Endodermal cell (in vitro differentiated cells): ENCODE data around the gene CRTC1. TPM values are rescaled to one million over a fixed set of nuclear protein-coding genes. Genes with fewer than 3 reads are reported as not detected.

ENCODE experiments used
- DNase-seq: peaks from one replicate; pipeline ENCODE4 v3.0.0-alpha.2; 2017
- H3K27ac ChIP-seq: 2 replicates; pipeline ENCODE4 v1.5.1; 2013; ENCODE audit warnings: mild to moderate bottlenecking, low read depth, low read length, moderate library complexity
- H3K27me3 ChIP-seq: 2 replicates; pipeline ENCODE4 v1.6.1; 2013; ENCODE audit warnings: mild to moderate bottlenecking, low read length, moderate library complexity; ENCODE audit not compliant: insufficient read depth, control insufficient read depth, poor library complexity, severe bottlenecking
- H3K36me3 ChIP-seq: 2 replicates; pipeline ENCODE4 v1.7.0; 2013; ENCODE audit warnings: mild to moderate bottlenecking, low read length, moderate library complexity; ENCODE audit not compliant: control insufficient read depth, insufficient read depth
- H3K4me1 ChIP-seq: one replicate; pipeline ENCODE4 v1.7.0; 2013; ENCODE audit warnings: low read length; ENCODE audit not compliant: control insufficient read depth, insufficient read depth
- H3K4me3 ChIP-seq: 2 replicates; pipeline ENCODE4 v1.5.1; 2013; ENCODE audit warnings: mild to moderate bottlenecking, low read length, moderate library complexity
- H3K9ac ChIP-seq: 2 replicates; pipeline ENCODE4 v1.6.1; 2013; ENCODE audit warnings: mild to moderate bottlenecking, low read length, moderate library complexity; ENCODE audit not compliant: poor library complexity, severe bottlenecking; ENCODE audit errors: extremely low read depth
- H3K9me3 ChIP-seq: 2 replicates; pipeline ENCODE4 v1.6.1; 2013; ENCODE audit warnings: mild to moderate bottlenecking, low read length, moderate library complexity; ENCODE audit not compliant: control insufficient read depth
- H3K27ac Mint-ChIP-seq: 2 replicates; pipeline ENCODE4 v1.8.0; 2020; ENCODE audit warnings: mixed read lengths
- H3K27me3 Mint-ChIP-seq: 2 replicates; pipeline ENCODE4 v1.8.0; 2021; ENCODE audit warnings: mild to moderate bottlenecking, mixed read lengths; ENCODE audit not compliant: insufficient read depth
- H3K36me3 Mint-ChIP-seq: 2 replicates; pipeline ENCODE4 v1.8.0; 2020; ENCODE audit warnings: low read depth, mixed read lengths
- H3K4me1 Mint-ChIP-seq: 2 replicates; pipeline ENCODE4 v1.8.0; 2020; ENCODE audit warnings: mixed read lengths
- H3K4me3 Mint-ChIP-seq: 2 replicates; pipeline ENCODE4 v1.8.0; 2020; ENCODE audit warnings: mild to moderate bottlenecking, moderate library complexity, mixed read lengths
- H3K9me3 Mint-ChIP-seq: 2 replicates; pipeline ENCODE4 v1.8.0; 2020; ENCODE audit warnings: mild to moderate bottlenecking, mixed read lengths
- CTCF ChIP-seq: fragments of 200-600 bp; sonication (generic); conservative IDR thresholded peaks from 2 replicates; pipeline ENCODE4 v1.5.0; 2021; ENCODE audit warnings: antibody characterized with exemption, mild to moderate bottlenecking
- WGBS, 2 experiments: methylation state at CpG; one replicate each; pipeline versions ENCODE4 v1.1.5 to v1.1.7; 2013; ENCODE audit warnings: missing lambda C conversion rate in 2 of 2, mixed read lengths in 1 of 2; ENCODE audit not compliant: insufficient coverage in 1 of 2, insufficient read length in 1 of 2; 5-methylcytosine and 5-hydroxymethylcytosine counted together
- total RNA-seq, 2 donors: library from RNA; stranded (reverse); fragmentation: NEBNext Ultra II Directional in 1 of 2; extraction: Animal tissue kit (Norgen Biotek cat#: 25700) in 1 of 2; gene quantifications; 2 replicates in 1 of 2; 3 replicates in 1 of 2; pipeline ENCODE4 v1.2.1, GENCODE V29; 2021

Gene CRTC1
- total RNA-seq, 2 donors from 2014 or later, result 26.6 to 29.7 TPM

GRCh38 chr19:18749362-18750231, 66.1 kb downstream of the CRTC1 start:
- Histone ChIP-seq H3K9ac (no peak overlapping the region), H3K27ac (no peak overlapping the region), H3K9me3 (no peaks in the 10 kb centered on the region), H3K36me3 (peaks cover 12% of the 10 kb centered on the region), H3K4me3 (no peak overlapping the region), H3K4me1 (peaks cover 5% of the 10 kb centered on the region), H3K27me3 (no peaks in the 10 kb centered on the region)
- TF ChIP-seq CTCF, result no peak
- Mint-ChIP-seq H3K4me1 (peaks cover 5% of the 10 kb centered on the region), H3K4me3 (no peak overlapping the region), H3K36me3 (peaks cover 31% of the 10 kb centered on the region), H3K27ac (no peak overlapping the region), H3K9me3 (no peaks in the 10 kb centered on the region), H3K27me3 (no peaks in the 10 kb centered on the region)
- peak; percentile 42 for DNase-seq
- whole genome bisulfite sequencing, 2 experiments, result 86 to 88% methylated on average over 21 to 23 of the region's 23 CpGs

- no peak overlapping the region for H3K27ac Mint-ChIP-seq
- H3K4me1 Mint-ChIP-seq, result peaks cover 5% of the 10 kb centered on the region
- H3K9me3 Mint-ChIP-seq, result no peaks in the 10 kb centered on the region
- 93 to 96% methylated on average over 18 to 19 of the region's 19 CpGs for WGBS, 2 experiments
- Histone ChIP-seq H3K9me3 (no peaks in the 10 kb centered on the region), H3K36me3 (peaks cover 13% of the 10 kb centered on the region), H3K27ac (no peak overlapping the region), H3K4me1 (peaks cover 5% of the 10 kb centered on the region), H3K9ac (no peak overlapping the region), H3K4me3 (no peak overlapping the region), H3K27me3 (no peaks in the 10 kb centered on the region)
- H3K4me3 Mint-ChIP-seq, result no peak overlapping the region
- H3K36me3 Mint-ChIP-seq, result peaks cover 32% of the 10 kb centered on the region
- DNase-seq, result peak; percentile 38
- H3K27me3 Mint-ChIP-seq, result no peaks in the 10 kb centered on the region
- no peak for TF ChIP-seq CTCF
Observed at GRCh38 chr19:18750295-18750970, 67.0 kb downstream of the CRTC1 start.

GRCh38 chr19:18751571-18751970, 68.1 kb downstream of the CRTC1 start:
- Histone ChIP-seq H3K36me3 (peaks cover 13% of the 10 kb centered on the region), H3K27ac (no peak overlapping the region), H3K9me3 (no peaks in the 10 kb centered on the region), H3K4me3 (no peak overlapping the region), H3K4me1 (peaks cover 5% of the 10 kb centered on the region), H3K27me3 (no peaks in the 10 kb centered on the region), H3K9ac (no peak overlapping the region)
- TF ChIP-seq CTCF, result no peak
- Mint-ChIP-seq H3K27ac (no peak overlapping the region), H3K27me3 (no peaks in the 10 kb centered on the region), H3K9me3 (no peaks in the 10 kb centered on the region), H3K36me3 (peaks cover 36% of the 10 kb centered on the region), H3K4me1 (peaks cover 3% of the 10 kb centered on the region), H3K4me3 (no peak overlapping the region)
- DNase-seq, result peak; percentile 54
- 79 to 94% methylated on average over 6 to 10 of the region's 10 CpGs for WGBS, 2 experiments
